Umbilical cord (tissue), 2 donors: ENCODE data around the gene PVALEF. TPM values are rescaled to one million over a fixed set of nuclear protein-coding genes. Genes with fewer than 3 reads are reported as not detected.

Source experiments
- DNase-seq: peaks from one replicate; pipeline ENCODE4 v3.0.0-alpha.2; 2015; ENCODE audit warnings: low spot score
- total RNA-seq: library from RNA; depleted of rRNA; stranded (reverse); fragments of >200 nt; gene quantifications from one replicate; pipeline ENCODE4 v1.2.3, GENCODE V29; 2014; ENCODE audit warnings: low replicate concordance; ENCODE audit not compliant: insufficient read depth

The PVALEF gene
- total RNA-seq, 1 donor from 2014 or later: not detected

GRCh38 chr17:81196505-81197408 is 31.4 kb downstream of the PVALEF start:
- DNase-seq: no peak

GRCh38 chr17:81197409-81197795 is 32.1 kb downstream of the PVALEF start:
- DNase-seq: no peak

- no peak for DNase-seq
Measured at GRCh38 chr17:81197831-81198490, 32.7 kb downstream of the PVALEF start.

- DNase-seq: no peak
Measured at GRCh38 chr17:81198826-81199481, 33.6 kb downstream of the PVALEF start.

GRCh38 chr17:81199482-81199830 is 34.1 kb downstream of the PVALEF start:
- DNase-seq: no peak

GRCh38 chr17:81200201-81200600 is 34.9 kb downstream of the PVALEF start:
- DNase-seq: no peak

- DNase-seq: peak; percentile 72
Measured at GRCh38 chr17:81200695-81201580, 35.6 kb downstream of the PVALEF start.

GRCh38 chr17:81202318-81202717 is 37.0 kb downstream of the PVALEF start:
- DNase-seq: no peak

GRCh38 chr17:81203136-81203535 is 37.8 kb downstream of the PVALEF start:
- no peak for DNase-seq

GRCh38 chr17:81204578-81204977 is 39.3 kb downstream of the PVALEF start:
- DNase-seq: no peak

GRCh38 chr17:81206166-81206565 is 40.9 kb downstream of the PVALEF start:
- DNase-seq: no peak

GRCh38 chr17:81206657-81207056 is 41.4 kb downstream of the PVALEF start:
- DNase-seq: no peak

GRCh38 chr17:81207610-81208581 is 42.6 kb downstream of the PVALEF start:
- DNase-seq: no peak

- no peak for DNase-seq
Measured at GRCh38 chr17:81208651-81209050, 43.3 kb downstream of the PVALEF start.

GRCh38 chr17:81209141-81209540 is 43.8 kb downstream of the PVALEF start:
- no peak for DNase-seq

- no peak for DNase-seq
Measured at GRCh38 chr17:81210466-81210865, 45.2 kb downstream of the PVALEF start.

- DNase-seq: peak; percentile 41
Measured at GRCh38 chr17:81210868-81211267, 45.6 kb downstream of the PVALEF start.

- no peak for DNase-seq
Measured at GRCh38 chr17:81212365-81212764, 47.1 kb downstream of the PVALEF start.

- no peak for DNase-seq
Measured at GRCh38 chr17:81213978-81214377, 48.7 kb downstream of the PVALEF start.

GRCh38 chr17:81217491-81217890 is 52.2 kb downstream of the PVALEF start:
- no peak for DNase-seq
